ENCODE measurements around the gene MYO7A.

Gene MYO7A

GRCh38 chr11:77202941-77203900, 75.2 kb downstream of the MYO7A start:
- DNase-seq: no peak

GRCh38 chr11:77203901-77204753, 76.1 kb downstream of the MYO7A start:
- no peak for DNase-seq

GRCh38 chr11:77204754-77205466, 76.9 kb downstream of the MYO7A start:
- no peak for DNase-seq

- DNase-seq: no peak
These were observed 77.6 kb downstream of the MYO7A start for GRCh38 chr11:77205467-77206263.

GRCh38 chr11:77206264-77207018, 78.4 kb downstream of the MYO7A start:
- no peak for DNase-seq

- no peak for DNase-seq
These were observed 79.0 kb downstream of the MYO7A start for GRCh38 chr11:77207019-77207485.

- no peak for DNase-seq
These were observed 79.7 kb downstream of the MYO7A start for GRCh38 chr11:77207618-77208313.

GRCh38 chr11:77208535-77208934, 80.5 kb downstream of the MYO7A start:
- no peak for DNase-seq

- no peak for DNase-seq
These were observed 81.6 kb downstream of the MYO7A start for GRCh38 chr11:77209663-77210062.

GRCh38 chr11:77211040-77211451, 83.0 kb downstream of the MYO7A start:
- no peak for DNase-seq

- DNase-seq: no peak
These were observed 83.7 kb downstream of the MYO7A start for GRCh38 chr11:77211594-77212251.

- DNase-seq: no peak
These were observed 84.4 kb downstream of the MYO7A start for GRCh38 chr11:77212314-77213007.

GRCh38 chr11:77213029-77213579, 85.1 kb downstream of the MYO7A start:
- no peak for DNase-seq

- no peak for DNase-seq
These were observed 85.8 kb downstream of the MYO7A start for GRCh38 chr11:77213589-77214428.

GRCh38 chr11:77214557-77214956, 86.5 kb downstream of the MYO7A start:
- DNase-seq: no peak

GRCh38 chr11:77215106-77215505, 87.1 kb downstream of the MYO7A start:
- no peak for DNase-seq

- no peak for DNase-seq
These were observed 89.1 kb downstream of the MYO7A start for GRCh38 chr11:77217156-77217555.

- DNase-seq: no peak
These were observed 95.8 kb downstream of the MYO7A start for GRCh38 chr11:77223797-77224196.

All from NCI-H2171 treated with DMSO at 0.1 percent for 48 hours (cell line).